OCI-LY3 (cell line): ENCODE measurements around the gene PLA2G4D.

Source experiments
- H2AFZ ChIP-seq: fragments of 200-600, 300-600 bp; shearing (Covaris generic); 2 replicates; pipeline ENCODE4 v1.6.0; 2014; ENCODE audit warnings: antibody characterized with exemption, low read depth, low read length
- H3K27ac ChIP-seq: fragments of 200-600, 300-600 bp; sonication (generic); 2 replicates; pipeline ENCODE4 v1.5.1; 2014; ENCODE audit warnings: mild to moderate bottlenecking, low read length, moderate library complexity, mixed read lengths
- H3K27me3 ChIP-seq: fragments of 200-600, 300-600 bp; sonication (generic); 2 replicates; pipeline ENCODE4 v1.6.1; 2014; ENCODE audit warnings: low read depth, low read length, mixed read lengths
- H3K36me3 ChIP-seq: fragments of 200-600, 300-600 bp; sonication (generic); replicated peaks from 2 replicates; pipeline ENCODE3; 2014; ENCODE audit warnings: low read depth, low read length, mixed read lengths
- H3K4me1 ChIP-seq: fragments of 300-600, 200-600 bp; sonication (generic); 2 replicates; pipeline ENCODE4 v1.6.1; 2014; ENCODE audit warnings: low read length, mixed read lengths
- H3K4me2 ChIP-seq: fragments of 200-600, 300-600 bp; sonication (generic); 2 replicates; pipeline ENCODE4 v1.6.1; 2014; ENCODE audit warnings: low read length, mixed read lengths
- H3K4me3 ChIP-seq: fragments of 300-600, 200-600 bp; sonication (generic); 2 replicates; pipeline ENCODE4 v1.5.1; 2014; ENCODE audit warnings: antibody characterized with exemption, mild to moderate bottlenecking, low read length, moderate library complexity
- H3K79me2 ChIP-seq: fragments of 300-600, 200-600 bp; shearing (Covaris generic); 2 replicates; pipeline ENCODE4 v1.6.1; 2014; ENCODE audit warnings: mild to moderate bottlenecking, low read length, mixed read lengths
- H3K9ac ChIP-seq: fragments of 300-600, 200-600 bp; shearing (Covaris generic); 2 replicates; pipeline ENCODE4 v1.6.0; 2014; ENCODE audit warnings: mild to moderate bottlenecking, low read length, moderate library complexity
- H3K9me3 ChIP-seq: fragments of 200-600, 300-600 bp; shearing (Covaris generic); 2 replicates; pipeline ENCODE4 v1.6.1; 2014; ENCODE audit warnings: low read length, mixed read lengths; ENCODE audit not compliant: insufficient read depth
- H4K20me1 ChIP-seq: fragments of 200-600, 300-600 bp; sonication (generic); 2 replicates; pipeline ENCODE4 v1.6.1; 2016; ENCODE audit warnings: low read length, mixed read lengths; ENCODE audit not compliant: insufficient read depth
- CTCF ChIP-seq: fragments of 200-600, 300-600 bp; sonication (generic); IDR thresholded peaks from 2 replicates; pipeline ENCODE4 v1.5.1; 2014; ENCODE audit warnings: antibody characterized with exemption, low read length, low read depth
- EZH2phosphoT487 ChIP-seq: fragments of 200-600 bp; shearing (Covaris generic); IDR thresholded peaks from 2 replicates; pipeline ENCODE4 v1.6.1; 2018; ENCODE audit warnings: antibody characterized with exemption, mixed run types, low read depth

The PLA2G4D gene

GRCh38 chr15:42070279-42070975, 23.9 kb downstream of the PLA2G4D start:
- no peak overlapping the region for H2AFZ ChIP-seq
- H4K20me1 ChIP-seq: no peaks in the 10 kb centered on the region
- H3K9ac ChIP-seq: no peak overlapping the region
- no peaks in the 10 kb centered on the region for H3K79me2 ChIP-seq
- H3K4me1 ChIP-seq: peaks cover 4% of the 10 kb centered on the region; the same call in 1 of the 2 replicates
- H3K36me3 ChIP-seq: no peaks in the 10 kb centered on the region
- no peak for TF ChIP-seq EZH2phosphoT487
- TF ChIP-seq CTCF: no peak
- no peak overlapping the region for H3K4me2 ChIP-seq
- H3K4me3 ChIP-seq: no peak overlapping the region
- H3K27me3 ChIP-seq: peaks cover 17% of the 10 kb centered on the region
- H3K27ac ChIP-seq: no peak overlapping the region
- H3K9me3 ChIP-seq: no peaks in the 10 kb centered on the region

DNA sequence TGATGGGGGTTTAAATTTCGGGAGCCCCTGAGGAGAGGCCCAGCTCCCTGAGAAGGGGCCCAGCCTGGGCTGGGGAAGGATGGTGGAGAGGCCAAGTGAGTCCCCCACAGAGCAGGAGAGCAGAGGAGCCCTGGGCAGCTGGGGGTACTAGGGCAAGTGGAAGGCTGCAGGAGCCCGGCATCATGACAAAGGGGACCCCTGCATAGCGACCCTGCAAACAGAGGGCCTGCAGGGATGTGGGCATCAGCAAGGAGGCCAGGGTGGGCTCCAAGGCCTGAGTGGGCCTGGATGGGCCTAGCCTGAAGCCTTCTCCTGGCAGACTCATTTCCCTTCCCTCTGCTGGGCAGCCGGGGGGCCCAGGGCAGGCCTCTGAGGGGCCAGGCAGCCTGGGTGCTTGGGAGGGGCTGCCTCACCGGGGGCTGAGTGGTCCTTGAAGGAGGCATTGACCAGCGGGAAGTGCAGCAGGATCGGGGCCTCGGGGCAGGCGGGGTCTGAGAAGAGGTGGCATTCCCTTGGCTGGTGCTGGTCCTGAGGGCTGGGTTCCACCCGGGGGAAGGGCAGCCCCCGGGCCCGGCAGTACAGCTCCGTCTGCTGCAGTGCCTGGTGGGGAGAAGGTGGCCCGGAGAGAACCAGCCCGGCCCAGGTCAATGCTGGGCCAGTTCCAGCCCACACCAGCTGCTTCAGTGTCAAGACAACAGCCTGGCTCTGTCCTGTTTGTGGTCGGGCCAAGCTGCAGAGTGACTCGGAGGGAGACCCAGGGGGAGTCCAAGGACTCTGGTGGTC, 24.7 kb downstream of the PLA2G4D start:
- no peaks in the 10 kb centered on the region for H3K79me2 ChIP-seq
- H3K9ac ChIP-seq: no peak overlapping the region
- H3K4me1 ChIP-seq: peaks cover 4% of the 10 kb centered on the region; the same call in 1 of the 2 replicates
- no peak overlapping the region for H3K4me3 ChIP-seq
- H3K4me2 ChIP-seq: no peak overlapping the region
- H4K20me1 ChIP-seq: no peaks in the 10 kb centered on the region
- H3K27me3 ChIP-seq: peaks cover 24% of the 10 kb centered on the region
- H3K9me3 ChIP-seq: no peaks in the 10 kb centered on the region
- H3K27ac ChIP-seq: no peak overlapping the region
- TF ChIP-seq CTCF (no peak), EZH2phosphoT487 (no peak)
- H3K36me3 ChIP-seq: no peaks in the 10 kb centered on the region
- H2AFZ ChIP-seq: no peak overlapping the region

GRCh38 chr15:42069025-42069424, 25.3 kb downstream of the PLA2G4D start:
- H3K4me2 ChIP-seq: no peak overlapping the region

More at GRCh38 chr15:42069025-42069424, 25.3 kb downstream of the PLA2G4D start:
- Histone ChIP-seq H3K4me1 (peaks cover 4% of the 10 kb centered on the region; the same call in 1 of the 2 replicates), H3K27me3 (peaks cover 22% of the 10 kb centered on the region), H3K36me3 (no peaks in the 10 kb centered on the region), H3K79me2 (no peaks in the 10 kb centered on the region), H3K9me3 (no peaks in the 10 kb centered on the region), H3K9ac (no peak overlapping the region), H3K4me3 (no peak overlapping the region), H2AFZ (no peak overlapping the region), H3K27ac (no peak overlapping the region), H4K20me1 (no peaks in the 10 kb centered on the region)
- TF ChIP-seq CTCF (no peak), EZH2phosphoT487 (no peak)
